Measurements from ENCODE around the gene FOCAD.

GRCh38 chr9:20997503-20998076, 313.5 kb downstream of the FOCAD start:
- TF ChIP-seq POLR2A (IDR thresholded peaks at IDR 0.05; ENCODE audit: low read depth) (no peak), POLR2AphosphoS5 (IDR thresholded peaks at IDR 0.05) (no peak), EP300 (IDR thresholded peaks at IDR 0.05) (no peak)
- TF ChIP-seq, protein P1, sequence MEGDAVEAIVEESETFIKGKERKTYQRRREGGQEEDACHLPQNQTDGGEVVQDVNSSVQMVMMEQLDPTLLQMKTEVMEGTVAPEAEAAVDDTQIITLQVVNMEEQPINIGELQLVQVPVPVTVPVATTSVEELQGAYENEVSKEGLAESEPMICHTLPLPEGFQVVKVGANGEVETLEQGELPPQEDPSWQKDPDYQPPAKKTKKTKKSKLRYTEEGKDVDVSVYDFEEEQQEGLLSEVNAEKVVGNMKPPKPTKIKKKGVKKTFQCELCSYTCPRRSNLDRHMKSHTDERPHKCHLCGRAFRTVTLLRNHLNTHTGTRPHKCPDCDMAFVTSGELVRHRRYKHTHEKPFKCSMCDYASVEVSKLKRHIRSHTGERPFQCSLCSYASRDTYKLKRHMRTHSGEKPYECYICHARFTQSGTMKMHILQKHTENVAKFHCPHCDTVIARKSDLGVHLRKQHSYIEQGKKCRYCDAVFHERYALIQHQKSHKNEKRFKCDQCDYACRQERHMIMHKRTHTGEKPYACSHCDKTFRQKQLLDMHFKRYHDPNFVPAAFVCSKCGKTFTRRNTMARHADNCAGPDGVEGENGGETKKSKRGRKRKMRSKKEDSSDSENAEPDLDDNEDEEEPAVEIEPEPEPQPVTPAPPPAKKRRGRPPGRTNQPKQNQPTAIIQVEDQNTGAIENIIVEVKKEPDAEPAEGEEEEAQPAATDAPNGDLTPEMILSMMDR (IDR thresholded peaks at IDR 0.05): no peak

Data from esophagus muscularis mucosa (tissue), 4 donors.